Urothelium cell line (cell line): Measurements from ENCODE around the gene SYNGAP1.
A peak's percentile ranks its signal among the peaks of the same experiment; 100 is the strongest.
"Not testable (repeated sequence)": the region's sequence is repeated elsewhere in the genome, so short reads cannot be mapped to it uniquely, and the experiment has no call there.

Experiments used
- DNase-seq: peaks from one replicate; pipeline ENCODE4 v3.0.0; 2011; ENCODE audit warnings: low spot score, mixed read lengths
- FAIRE-seq: peaks from 2 replicates; lab custom pipeline; 2011; peaks lifted over from hg19 to GRCh38; lab: Jason Lieb, UNC

The SYNGAP1 gene

DNA sequence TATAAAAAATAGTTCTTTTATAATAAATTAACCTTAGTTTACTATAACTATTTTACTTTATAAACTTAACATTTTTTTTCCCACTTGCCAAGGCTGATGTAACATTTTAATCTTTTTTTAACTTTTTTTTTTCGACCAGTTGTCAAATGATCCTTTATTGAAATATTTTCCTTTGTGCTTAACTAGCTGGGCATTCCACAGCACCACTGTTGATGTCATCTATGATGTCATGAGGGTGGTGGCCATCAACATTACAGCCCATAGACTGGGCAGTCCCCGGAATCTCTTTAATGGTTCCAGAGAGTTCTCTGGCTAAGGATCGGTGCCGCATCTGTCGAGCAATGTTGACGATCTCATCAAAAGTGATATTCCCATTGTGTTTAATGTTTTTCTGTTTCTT is 20.0 kb upstream of the SYNGAP1 start:
- FAIRE-seq, DNase-seq: not testable (repeated sequence)

DNA sequence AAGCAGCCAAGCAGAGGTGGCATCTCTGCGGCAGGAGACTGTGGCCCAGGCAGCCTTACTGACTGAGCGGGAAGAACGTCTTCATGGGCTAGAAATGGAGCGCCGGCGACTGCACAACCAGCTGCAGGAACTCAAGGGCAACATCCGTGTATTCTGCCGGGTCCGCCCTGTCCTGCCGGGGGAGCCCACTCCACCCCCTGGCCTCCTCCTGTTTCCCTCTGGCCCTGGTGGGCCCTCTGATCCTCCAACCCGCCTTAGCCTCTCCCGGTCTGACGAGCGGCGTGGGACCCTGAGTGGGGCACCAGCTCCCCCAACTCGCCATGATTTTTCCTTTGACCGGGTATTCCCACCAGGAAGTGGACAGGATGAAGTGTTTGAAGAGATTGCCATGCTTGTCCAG is 15.0 kb upstream of the SYNGAP1 start:
- FAIRE-seq (no peak), DNase-seq (no peak)

DNA sequence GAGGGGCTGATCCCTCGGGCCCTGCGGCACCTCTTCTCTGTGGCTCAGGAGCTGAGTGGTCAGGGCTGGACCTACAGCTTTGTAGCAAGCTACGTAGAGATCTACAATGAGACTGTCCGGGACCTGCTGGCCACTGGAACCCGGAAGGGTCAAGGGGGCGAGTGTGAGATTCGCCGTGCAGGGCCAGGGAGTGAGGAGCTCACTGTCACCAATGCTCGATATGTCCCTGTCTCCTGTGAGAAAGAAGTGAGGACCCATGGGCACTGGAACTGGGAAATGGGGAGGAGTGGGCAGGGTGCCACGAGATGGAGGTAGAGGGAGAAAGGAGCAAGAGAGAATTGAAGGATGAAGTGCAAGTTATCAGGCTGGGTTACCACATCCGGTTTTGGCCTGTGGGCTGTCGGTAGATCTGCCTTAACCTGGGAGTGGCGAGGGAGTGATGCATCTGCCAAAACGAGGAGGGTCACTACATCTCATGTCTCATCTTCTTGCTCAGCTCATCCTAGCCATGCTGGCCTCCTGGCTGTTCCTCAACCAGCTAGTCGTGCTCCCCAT is 14.4 kb upstream of the SYNGAP1 start:
- DNase-seq (no peak), FAIRE-seq (no peak)

DNA sequence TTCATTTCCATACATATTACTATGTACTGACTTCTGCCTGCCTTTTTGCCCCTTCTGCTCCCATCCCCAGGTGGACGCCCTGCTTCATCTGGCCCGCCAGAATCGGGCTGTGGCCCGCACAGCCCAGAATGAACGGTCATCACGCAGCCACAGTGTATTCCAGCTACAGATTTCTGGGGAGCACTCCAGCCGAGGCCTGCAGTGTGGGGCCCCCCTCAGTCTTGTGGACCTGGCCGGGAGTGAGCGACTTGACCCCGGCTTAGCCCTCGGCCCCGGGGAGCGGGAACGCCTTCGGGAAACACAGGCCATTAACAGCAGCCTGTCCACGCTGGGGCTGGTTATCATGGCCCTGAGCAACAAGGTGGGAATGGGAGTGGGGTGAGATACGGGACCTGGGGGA is 13.7 kb upstream of the SYNGAP1 start:
- FAIRE-seq (no peak), DNase-seq (no peak)

DNA sequence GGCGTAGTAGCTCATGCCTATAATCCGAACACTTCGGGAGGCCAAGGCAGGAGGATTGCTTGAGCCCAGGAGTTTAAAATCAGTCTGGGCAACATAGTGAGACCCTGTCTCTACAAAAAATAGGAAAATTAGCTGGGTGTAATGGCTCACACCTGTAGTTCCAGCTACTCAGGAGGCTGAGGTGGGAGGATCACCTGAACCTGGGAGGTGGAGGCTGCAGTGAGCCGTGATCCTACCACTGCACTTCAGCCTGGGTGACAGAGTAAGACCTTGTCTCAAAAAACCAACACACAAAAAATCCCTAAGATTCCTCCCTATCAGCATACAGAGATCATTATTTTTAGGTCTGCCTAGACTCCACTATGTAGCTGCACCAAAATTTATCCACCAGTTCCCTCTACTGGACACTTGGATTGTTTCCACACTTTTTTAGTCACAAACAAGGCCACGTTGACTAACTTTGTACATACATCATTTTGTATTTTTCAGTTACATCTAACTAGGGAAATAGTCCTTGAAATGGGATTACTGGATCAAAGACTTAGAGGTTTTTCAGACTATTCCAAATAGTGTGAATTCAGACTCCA is 12.6 kb upstream of the SYNGAP1 start:
- no peak for FAIRE-seq
- DNase-seq: no peak

DNA sequence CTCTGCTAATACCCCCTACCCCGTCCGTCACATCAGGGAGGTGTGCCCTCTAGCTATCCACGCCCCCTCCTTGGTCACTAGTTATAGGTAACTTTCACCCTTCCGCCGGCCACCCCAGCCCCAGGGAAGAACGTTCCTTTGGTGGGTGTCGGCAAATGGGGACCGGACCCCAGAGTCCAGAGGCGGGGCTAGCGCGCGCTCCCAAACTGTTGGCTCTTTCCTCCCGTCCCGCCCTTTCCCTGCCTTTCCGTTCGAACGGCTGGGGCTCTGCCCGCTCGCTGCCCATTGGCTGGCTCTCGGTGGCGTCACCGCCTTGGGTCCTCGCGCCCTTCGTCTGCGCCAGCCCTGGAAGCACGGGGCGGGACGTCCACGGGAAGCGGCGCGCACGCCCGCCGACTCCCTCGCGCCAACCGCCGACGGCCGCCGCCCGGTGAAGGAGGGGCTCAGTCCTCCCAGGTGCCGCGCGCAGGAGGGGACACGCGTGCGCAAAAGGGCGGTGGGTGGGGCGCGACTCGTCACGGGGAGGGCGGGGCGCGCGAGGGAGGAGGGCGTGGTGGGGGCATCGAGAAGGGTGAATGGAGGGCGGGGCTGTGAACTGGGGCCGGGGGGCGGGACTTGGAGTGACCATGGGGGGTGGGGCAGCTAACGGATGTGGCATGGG is 9.7 kb upstream of the SYNGAP1 start:
- peak; percentile 79 for FAIRE-seq
- peak; percentile 97 for DNase-seq

DNA sequence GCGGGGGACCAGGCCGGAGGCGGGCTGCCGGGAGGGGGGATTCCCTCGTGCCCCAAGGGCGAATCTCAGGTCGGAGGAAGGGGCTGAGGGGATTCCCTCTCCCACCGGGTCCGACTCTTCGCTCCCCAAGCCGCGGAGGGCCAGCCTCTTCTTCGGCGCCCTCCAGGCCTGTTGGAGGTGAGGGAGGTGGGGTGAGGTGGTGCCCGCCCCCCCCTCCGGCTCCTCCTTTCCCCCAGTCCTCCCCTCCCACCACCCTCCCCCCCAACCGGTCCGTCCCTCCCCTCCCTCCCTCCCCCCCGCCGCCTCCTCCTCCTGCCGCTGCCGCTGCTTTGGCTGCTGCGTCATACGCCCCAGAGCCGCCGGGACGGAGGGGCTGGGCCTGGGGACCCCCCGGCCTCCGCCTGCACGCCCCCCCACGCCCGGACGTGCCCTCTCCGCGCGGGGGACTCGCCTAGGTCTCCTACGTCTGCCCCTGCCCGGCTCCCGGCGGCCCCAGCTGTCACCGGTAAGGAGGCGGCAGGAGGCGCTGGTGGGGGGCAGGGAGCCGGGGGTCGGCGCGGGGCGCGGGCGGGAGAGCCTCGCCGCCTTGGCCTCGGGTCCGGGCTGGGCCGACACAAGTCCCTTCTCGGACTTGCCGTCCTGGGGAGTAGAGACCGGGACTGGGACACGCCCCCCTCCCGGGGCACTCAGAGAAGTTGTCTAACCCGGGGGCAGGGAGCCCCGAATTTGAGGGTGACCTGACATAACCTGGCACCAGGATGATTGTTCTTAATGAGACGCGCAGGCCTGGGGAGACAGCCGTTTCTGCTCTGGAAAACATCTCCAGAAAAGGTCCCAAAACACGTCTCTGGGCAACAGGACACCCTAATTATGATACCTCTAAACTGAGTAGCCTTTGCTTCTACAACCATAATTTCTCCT is 8.9 kb upstream of the SYNGAP1 start, which contains the start of gene PHF1:
Gene PHF1, plus strand, starts transcription at position 304 of the 921 bp plus-strand sequence. CDS start 1,250 bp downstream, outside the sequence.
- DNase-seq (peak; percentile 86), FAIRE-seq (no peak)

DNA sequence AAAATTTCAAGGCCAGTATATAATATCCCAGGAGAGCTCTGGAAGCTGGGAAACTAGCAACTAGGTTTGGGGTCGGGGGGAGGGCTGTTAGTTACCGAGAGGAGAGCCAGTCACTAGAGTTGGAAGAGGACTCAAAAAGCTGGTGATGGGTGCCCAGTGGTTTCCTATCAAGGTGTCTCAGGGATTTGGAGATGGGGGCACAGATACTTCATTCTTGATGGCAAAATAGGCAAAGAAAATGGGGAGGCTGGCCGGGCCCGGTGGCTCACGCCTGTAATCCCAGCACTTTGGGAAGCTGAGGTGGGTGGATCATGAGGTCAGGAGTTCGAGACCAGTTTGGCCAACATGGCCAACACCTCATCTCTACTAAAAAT is 8.2 kb upstream of the SYNGAP1 start:
- no peak for FAIRE-seq
- DNase-seq: no peak

DNA sequence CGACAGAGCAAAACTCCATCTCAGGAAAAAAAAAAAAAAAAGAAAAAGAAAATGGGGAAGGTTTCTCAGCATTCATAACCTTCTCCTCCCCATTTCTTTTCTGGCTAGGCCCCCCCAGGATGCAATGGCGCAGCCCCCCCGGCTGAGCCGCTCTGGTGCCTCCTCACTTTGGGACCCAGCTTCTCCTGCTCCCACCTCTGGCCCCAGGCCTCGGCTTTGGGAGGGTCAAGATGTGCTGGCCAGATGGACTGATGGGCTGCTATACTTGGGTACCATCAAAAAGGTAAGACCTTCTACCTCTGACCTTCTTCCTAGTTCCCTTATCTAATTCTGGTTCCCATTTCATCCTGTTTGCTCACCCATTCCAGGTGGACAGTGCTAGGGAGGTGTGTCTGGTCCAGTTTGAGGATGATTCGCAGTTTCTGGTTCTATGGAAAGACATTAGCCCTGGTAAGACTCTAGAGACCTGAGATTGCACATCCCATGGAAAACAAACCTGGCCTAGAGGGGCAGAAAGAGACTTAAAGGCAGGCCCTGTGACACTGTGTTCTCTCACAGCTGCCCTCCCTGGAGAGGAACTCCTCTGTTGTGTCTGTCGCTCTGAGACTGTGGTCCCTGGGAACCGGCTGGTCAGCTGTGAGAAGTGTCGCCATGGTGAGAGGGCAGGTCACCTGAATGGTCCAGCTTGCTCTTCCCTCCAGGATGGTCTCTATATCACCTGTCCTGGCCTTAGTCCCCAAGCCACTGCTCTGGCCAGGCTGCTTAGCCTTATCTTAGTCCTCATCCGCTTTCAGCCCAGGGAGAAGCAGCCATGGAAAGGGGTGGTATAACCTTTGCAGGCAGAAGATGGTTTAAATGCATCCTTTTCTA is 7.5 kb upstream of the SYNGAP1 start:
- FAIRE-seq (no peak), DNase-seq (no peak)

DNA sequence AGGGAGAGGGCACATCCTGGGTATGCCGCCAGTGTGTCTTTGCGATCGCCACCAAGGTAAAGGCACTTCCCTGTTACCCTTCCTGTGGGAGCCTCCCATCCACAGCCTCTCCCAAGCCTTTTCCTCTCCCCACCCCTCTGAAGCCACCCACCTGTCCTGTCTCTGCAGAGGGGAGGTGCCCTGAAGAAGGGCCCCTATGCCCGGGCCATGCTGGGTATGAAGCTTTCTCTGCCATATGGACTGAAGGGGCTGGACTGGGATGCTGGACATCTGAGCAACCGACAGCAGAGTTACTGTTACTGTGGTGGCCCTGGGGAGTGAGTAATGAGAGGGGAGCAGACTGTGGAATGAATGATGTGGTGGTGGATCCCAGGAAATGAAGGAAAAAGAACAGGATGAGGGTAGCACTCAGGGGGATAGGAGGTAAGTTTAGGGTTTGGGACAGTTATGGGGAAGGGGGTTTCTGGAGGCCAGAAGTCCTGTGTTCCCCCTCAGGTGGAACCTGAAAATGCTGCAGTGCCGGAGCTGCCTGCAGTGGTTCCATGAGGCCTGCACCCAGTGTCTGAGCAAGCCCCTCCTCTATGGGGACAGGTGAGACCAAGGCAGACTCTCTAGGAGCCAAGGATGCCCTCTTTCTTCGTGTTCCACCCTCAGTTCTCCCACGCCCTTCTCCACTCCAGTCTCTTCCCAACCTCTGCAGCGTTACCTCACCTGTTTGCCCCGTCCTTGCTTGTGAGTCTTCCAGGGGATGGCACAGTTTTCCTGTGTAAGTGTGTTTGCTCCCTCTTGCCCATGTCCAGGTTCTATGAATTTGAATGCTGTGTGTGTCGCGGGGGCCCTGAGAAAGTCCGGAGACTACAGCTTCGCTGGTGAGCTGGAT is 6.4 kb upstream of the SYNGAP1 start:
- FAIRE-seq (no peak), DNase-seq (no peak)

DNA sequence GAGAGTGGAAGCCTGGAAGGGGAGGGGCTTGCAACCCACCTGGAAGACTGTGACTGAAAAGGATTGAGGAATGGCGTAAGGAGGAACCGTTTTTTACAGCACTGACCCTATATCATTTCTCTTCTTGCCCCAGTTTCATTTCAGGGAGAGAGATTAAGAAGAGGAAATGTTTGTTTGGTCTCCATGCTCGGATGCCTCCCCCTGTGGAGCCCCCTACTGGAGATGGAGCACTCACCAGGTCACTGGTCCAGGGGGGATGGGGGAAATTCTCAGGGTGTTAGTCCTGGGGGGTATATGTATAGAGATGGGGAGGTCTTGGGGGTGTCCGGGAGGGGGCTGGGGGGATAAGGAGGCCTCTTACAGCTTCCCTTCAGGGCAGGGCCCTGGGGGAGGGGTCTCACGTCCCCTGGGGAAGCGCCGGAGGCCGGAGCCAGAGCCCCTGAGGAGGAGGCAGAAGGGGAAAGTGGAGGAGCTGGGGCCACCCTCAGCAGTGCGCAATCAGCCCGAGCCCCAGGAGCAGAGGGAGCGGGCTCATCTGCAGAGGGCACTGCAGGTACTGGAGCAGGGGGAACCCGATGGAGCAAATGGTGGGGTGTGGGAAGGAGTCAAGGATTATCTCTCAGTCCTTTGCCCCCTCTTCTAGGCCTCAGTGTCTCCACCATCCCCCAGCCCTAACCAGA is 5.1 kb upstream of the SYNGAP1 start:
- FAIRE-seq (no peak), DNase-seq (no peak)

DNA sequence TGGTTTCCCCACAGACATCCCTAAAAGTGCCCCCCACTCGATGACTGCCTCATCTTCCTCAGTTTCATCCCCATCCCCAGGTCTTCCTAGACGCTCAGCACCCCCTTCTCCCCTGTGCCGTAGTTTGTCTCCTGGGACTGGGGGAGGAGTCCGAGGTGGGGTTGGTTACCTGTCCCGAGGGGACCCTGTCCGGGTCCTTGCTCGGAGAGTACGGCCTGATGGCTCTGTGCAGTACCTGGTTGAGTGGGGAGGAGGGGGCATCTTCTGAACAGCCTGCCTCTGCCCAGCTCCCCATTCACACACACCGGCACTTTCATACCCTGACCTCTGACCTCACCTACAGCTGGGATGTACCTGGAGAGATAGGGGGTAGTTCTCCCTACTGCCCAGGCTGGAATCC is 4.0 kb upstream of the SYNGAP1 start:
- no peak for FAIRE-seq

DNA sequence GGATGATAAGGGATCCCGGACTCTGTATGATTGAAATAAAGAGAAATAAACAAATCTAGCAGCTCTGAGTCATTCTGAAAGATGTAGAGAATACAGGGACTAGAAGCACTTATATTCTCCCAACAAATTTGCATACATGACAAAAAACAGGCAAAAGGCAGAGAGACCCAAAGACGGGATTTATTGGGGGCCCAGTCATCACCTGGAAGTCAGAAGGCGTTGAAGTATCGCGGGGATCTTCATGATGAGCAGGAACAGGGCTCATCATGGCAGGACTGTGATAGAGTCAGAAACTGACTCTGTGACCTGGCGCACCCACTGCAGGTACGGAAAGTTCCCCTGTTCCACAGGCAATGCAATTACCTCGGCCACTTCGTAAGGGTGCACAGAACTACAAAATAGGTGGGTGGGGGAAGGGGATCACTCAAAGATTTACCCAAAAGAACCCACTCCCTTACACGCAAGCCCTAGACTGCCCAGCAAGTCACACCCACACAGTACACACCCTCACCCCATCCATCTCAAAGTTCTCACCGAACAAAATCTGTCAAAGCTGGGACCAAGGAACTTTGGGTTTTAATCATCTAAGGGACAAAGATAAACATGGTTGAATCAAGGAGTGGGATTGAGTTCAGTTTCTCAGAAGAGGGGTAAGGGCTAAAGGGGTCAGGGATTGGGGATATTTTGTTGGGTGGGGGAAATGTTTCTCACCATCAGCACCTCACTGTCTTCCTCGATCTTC is 3.3 kb upstream of the SYNGAP1 start:
- no peak for DNase-seq
- no peak for FAIRE-seq

More for the DNA sequence above, 4.0 kb upstream of the SYNGAP1 start:
- no peak for DNase-seq

DNA sequence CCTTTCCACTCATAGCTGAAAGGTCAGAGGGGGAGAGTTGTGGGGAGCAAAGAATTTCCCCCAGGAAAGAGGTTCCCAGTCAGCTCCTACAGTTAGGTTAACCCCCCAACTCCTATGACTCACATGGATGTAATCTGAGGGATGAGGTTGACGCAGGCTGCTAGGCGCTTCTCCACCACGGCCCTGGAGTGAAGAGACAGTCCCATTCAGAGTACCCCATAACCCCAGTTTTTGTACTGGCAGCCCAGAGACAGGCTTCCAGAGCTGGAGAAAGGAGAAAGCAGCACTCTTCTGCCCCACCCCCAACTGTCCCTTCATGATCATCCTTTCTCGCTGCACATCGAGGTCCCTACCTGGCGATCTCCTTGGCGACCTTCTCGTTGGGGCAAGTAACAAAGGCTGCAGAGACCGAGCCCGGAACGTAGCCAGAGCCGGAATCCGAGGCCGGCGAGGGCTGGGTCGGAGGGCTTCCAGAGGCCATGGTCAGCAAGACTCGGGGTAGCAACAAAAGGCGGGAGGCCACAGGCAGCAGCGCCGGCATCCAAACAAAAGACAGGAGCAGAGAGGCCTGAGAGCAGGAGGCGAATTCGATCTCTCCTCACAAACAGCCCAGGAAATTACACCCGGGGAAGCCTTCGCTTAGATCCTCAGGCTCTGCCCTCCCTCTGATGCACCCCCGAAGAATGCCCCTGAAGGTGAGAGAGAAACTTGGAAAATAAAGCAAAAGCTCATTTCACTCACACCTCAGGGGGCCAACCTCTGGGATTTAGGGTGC is 2.5 kb upstream of the SYNGAP1 start:
- no peak for DNase-seq
- FAIRE-seq: no peak

DNA sequence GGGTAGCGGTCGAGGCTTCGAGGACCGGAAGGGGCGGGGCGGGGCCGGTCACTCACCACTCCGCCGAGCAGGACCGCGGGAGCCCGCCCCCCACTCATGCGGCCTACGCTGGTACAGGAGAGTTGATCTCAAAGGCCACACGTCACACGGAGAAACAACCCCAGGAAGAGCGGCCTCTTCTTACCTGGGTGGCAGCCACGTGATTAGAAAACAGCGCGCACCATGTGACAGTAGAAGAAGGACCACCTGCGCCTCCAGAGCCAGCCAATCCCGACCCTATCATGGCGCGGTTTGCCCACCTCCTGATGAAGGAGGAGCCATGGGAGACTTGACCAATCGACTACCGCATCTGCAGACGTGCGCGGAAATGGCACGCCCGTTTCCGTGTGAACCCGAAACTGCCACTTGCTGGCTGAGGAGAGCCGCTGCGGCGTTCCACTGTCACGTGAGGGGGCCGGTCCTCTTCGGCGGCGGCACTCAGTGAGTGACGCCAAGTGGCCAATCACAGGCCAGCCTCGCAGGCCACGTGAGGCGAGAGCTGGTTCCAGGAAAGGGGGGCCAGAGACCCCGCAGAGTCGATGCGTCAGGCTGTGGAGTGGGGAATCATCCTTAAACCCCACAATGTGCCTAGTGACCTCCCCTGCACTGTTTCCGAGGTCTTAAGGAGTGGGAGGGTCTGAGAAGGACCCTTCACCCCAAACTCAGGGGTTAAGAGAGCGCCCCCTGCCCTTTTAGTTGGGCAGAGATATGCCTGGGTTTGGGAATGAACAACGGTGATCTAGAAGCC is 1.8 kb upstream of the SYNGAP1 start, which contains the start of gene CUTA:
Gene CUTA, minus strand, starts transcription at position 205 of the 787 bp plus-strand sequence. Its CDS starts 107 bp downstream, at position 98.
- DNase-seq (peak; percentile 97), FAIRE-seq (peak; percentile 96)

DNA sequence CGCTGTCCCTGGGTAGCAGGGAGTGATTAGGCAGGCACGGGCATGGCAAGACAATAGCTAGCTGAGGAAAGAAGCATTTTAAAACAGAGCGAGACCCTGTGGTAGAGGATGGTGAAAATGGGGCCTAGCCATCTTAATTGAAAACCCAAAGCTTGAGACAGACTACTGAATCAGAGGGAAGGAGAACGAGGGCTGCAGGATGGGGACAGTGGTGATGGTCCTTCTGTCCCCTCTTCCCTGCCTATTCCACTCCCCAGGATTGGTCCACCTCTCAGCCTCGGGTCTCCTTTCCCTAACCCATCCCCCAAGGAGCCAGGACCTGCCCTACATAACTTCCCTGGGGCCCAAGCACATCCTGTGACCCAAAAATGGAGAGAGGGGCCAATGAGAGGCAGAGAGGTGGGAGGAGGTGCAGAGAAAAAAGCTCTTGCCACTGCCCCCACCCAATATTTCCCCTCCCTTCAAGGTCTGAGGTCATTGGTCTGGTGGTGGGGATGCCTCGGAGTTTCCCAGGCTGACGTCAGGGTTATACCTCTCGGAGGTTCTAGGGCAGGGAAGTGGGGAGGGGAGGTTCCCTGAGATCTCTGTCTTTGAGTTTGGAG is 1.1 kb upstream of the SYNGAP1 start:
- FAIRE-seq (no peak), DNase-seq (no peak)
